ENCODE data around the gene CLEC1A.

- TF ChIP-seq, protein P1, sequence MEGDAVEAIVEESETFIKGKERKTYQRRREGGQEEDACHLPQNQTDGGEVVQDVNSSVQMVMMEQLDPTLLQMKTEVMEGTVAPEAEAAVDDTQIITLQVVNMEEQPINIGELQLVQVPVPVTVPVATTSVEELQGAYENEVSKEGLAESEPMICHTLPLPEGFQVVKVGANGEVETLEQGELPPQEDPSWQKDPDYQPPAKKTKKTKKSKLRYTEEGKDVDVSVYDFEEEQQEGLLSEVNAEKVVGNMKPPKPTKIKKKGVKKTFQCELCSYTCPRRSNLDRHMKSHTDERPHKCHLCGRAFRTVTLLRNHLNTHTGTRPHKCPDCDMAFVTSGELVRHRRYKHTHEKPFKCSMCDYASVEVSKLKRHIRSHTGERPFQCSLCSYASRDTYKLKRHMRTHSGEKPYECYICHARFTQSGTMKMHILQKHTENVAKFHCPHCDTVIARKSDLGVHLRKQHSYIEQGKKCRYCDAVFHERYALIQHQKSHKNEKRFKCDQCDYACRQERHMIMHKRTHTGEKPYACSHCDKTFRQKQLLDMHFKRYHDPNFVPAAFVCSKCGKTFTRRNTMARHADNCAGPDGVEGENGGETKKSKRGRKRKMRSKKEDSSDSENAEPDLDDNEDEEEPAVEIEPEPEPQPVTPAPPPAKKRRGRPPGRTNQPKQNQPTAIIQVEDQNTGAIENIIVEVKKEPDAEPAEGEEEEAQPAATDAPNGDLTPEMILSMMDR (IDR thresholded peaks at IDR 0.05): no peak
- TF ChIP-seq POLR2A (IDR thresholded peaks at IDR 0.05): no peak
Observed at GRCh38 chr12:10086387-10086786, 12.4 kb downstream of the CLEC1A start.
